HG02759 (cell line): ENCODE data around the gene CEACAM19.
"Not testable (repeated sequence)": the region's sequence is repeated elsewhere in the genome, so short reads cannot be mapped to it uniquely, and the experiment has no call there.

Experiments
- ATAC-seq: cut with Tn5 transposase; IDR thresholded peaks from one replicate; pipeline ENCODE4 v1.9.1; 2021; ENCODE audit warnings: mild to moderate bottlenecking, moderate library complexity; ENCODE audit not compliant: unreplicated experiment

Gene CEACAM19, protein sequence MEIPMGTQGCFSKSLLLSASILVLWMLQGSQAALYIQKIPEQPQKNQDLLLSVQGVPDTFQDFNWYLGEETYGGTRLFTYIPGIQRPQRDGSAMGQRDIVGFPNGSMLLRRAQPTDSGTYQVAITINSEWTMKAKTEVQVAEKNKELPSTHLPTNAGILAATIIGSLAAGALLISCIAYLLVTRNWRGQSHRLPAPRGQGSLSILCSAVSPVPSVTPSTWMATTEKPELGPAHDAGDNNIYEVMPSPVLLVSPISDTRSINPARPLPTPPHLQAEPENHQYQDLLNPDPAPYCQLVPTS

DNA sequence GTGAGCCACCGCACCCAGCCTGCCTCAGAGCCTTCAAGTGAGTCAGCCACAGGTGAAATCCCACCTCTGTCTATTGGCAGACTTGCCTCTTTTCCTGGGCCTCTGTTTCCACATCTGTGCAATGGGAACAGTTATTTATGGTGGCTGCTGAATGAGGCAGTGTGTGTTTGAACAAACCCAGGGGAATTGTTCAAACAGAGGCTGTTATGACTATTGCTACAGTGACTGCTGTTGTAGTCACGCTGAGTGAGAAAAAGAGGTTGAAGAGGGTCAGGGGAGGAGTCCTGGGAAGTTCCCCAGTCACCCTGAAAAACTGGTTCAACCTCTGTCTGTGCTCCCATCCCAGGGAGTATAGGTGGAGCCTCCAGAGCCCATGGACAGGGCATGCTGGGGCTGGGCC is at the start of gene CEACAM19:
Gene CEACAM19 (plus strand): TSS at position 83 of the 400 bp plus-strand sequence. CDS start 450 bp downstream, outside the sequence.
- ATAC-seq, result no peak

DNA sequence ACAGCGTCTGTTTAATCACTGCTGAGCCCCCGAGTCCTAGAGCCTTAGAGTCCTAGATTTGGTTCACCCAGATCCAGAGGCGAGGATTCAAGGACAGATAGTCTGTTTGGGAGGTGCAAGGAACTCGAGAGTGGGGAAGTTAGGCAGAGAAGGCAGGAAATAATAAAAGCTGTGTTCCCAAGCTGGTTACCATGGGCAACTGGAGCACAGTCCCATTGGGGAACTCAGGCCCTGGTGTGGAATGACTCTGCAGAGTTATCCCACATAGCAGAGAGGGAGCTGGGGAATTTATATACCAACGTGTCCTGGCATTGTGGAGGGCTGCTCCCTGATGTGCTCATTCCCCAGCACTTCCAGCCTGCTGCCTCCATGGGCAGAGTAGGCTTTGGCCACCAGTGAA is 48.2 kb upstream of the CEACAM19 start:
- ATAC-seq, result no peak

DNA sequence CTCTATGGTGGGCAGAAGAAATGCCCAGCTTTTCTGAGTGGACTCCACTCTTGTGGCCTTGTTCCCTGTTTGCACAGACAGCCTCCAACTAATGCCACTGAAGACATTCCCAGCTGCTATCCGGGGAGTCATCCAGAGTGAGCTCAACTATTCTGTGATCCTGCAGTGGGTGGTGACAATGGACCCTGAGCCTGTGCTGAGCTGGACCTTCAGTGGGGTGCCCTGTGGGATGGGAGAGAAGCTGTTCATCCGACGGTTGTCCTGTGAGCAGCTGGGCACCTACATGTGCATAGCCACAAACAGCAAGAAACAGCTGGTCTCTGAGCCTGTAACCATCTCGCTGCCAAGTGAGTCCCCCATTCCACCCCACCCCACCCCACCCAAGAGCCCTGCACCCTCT is 47.7 kb upstream of the CEACAM19 start:
- ATAC-seq, result no peak

DNA sequence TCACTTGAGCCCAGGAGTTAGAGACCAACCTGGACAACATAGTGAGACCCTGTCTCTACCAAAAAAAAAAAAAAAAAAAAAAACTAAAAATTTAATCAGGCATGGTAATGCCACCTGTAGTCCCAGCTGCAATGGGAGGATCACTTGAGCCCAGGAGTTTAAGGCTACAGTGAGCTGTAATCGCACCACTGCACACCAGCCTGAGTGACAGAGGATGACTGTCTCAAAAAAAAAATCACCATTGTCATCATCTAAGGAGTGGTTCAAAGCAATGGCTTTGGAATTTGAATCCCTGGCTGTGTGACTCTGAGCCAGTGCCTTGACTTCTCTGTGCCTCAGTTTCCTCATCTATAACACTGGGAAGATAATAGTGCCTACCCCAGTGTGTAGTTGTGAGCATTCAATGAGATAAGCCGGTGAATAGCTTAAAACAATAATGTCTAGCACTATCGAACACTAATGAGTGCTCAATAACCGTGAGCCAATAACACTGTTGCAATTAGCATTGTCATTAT is 46.4 kb upstream of the CEACAM19 start:
- ATAC-seq, result no peak

DNA sequence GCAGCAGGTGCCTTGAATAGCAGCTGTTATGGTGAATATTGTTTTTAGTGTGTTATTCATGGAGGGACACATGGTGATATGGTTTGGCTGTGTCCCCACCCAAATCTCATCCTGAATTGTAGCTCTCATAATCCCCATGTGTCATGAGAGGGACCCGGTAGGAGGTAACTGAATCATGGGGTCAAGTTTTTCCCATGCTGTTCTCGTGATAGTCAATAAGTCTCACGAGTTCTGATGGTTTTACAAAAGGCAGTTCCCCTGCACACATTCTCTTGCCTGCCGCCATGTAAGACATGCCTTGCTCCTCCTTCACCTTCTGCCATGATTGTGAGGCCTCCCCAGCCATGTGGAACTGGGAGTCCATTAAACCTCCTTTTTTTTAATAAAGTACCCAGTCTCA is 45.6 kb upstream of the CEACAM19 start:
- ATAC-seq, result not testable (repeated sequence)

DNA sequence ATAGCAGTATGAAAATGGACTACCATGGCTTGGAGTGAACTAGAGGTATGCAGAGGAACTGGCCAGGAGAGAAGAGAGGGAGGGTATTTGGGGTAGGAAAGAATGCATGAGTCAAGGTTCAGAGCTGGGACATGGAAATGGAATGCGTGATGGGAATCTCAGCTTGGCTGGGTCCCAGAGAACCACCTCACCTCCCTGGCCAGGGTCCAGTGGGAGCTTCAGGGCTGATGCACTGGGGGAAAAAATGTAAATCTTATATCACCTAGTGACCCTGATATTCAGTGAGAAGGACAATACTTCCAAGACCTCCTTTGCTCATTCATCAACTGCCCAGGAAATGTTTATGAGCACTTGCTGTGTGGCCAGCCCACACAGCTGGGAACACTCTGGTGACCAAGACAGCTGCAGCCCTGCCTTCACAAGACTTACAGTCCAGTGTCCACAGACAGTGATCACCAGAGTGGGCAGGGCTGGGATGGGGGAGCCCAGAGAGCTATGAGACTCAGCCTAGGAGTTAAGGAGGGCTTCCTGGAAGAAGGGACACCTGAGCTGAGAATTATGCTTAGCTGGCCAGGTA is 45.1 kb upstream of the CEACAM19 start:
- no peak for ATAC-seq

DNA sequence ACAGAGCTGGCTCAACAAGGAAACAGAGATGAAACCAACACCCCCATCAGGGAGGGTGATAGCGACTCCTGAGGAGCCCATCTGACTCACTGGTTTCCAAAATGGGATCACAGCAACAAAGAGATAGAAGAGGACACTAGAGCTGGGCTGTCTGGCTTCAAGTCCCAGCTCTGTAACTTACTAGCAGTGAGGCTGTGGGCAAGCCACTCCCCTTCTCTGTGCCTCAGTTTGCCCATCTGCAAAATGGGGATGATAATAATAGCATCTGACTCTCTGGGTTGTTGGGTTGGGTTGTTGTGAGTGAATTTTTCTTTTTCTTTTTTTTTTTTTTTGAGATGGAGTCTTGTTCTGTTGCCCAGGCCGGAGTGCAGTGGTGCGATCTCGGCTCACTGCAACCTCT is 43.7 kb upstream of the CEACAM19 start:
- ATAC-seq, result no peak

DNA sequence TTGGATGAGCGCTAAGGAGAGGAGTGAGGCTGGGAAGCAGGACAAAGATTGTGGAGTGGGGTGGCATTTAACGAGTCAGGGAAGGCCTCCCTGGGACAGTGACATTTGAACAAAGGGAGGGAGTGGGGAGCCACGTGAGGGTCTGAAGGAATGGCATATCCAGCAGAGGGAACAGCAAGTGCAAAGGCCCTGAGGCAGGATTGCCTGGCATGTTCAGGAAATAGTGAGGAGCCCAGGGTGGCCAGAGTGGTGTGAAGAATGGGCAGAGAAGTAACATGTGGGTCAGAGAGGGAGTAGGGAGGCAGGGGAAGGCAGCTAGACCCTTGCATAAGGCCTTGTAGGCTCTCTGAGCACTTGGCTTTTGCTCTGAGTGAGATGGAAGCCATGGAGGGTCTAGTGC is 42.5 kb upstream of the CEACAM19 start:
- ATAC-seq, result no peak

DNA sequence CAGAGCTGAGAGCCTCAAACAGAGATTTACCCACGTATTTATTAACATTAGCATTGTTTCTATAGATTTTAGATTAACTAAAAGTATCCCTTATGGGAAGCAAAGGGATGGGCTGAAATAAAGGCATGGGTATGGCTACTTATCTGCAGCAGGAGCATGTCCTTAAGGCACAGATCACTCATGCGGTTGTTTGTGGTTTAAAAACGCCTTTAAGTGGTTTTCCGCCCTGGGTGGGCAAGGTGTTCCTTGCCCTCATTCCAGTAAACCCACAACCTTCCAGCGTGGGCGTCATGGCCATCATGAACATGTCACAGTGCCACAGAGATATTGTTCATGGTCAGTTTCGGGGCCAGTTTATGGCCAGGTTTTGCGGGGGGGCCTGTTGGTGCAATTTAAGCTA is 39.7 kb upstream of the CEACAM19 start:
- not testable (repeated sequence) for ATAC-seq

DNA sequence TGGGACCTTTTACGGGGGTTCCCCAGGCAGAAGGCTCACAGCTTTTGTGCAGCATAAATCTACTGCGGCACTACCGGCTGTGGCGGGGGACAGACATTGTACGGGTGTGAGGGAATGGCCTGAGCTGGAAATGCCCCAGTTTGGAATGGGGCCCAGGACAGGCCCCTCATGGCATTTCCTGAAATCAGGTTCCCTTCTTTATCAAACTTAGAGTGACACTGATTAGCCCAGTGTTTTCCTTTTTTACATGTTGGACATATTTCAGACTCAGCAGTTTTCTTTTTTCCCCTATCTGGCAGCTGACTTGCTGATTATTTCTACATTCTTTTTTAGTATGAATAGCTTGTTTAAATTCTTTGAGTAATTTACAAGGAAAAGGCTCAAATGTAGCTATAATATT is 37.2 kb upstream of the CEACAM19 start:
- ATAC-seq, result not testable (repeated sequence)

DNA sequence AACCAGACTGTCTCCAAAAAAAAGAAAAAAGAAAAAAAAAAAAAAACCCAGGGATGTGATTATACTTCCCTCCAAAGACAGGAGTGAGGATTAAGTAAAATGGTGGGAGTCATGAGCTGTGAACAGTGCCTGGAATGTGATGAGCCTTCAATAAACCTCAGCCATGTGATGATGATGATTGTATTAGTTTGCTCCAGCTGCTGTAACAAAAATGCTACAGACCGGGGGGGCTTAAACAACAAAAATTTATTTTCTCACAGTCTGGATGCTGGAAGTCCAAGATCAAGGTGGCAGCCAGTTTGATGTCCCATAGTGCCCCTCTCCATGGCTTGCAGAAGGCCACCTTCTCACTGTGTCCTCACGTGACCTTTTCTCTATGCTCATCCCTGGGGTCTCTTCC is 36.5 kb upstream of the CEACAM19 start:
- ATAC-seq, result no peak

DNA sequence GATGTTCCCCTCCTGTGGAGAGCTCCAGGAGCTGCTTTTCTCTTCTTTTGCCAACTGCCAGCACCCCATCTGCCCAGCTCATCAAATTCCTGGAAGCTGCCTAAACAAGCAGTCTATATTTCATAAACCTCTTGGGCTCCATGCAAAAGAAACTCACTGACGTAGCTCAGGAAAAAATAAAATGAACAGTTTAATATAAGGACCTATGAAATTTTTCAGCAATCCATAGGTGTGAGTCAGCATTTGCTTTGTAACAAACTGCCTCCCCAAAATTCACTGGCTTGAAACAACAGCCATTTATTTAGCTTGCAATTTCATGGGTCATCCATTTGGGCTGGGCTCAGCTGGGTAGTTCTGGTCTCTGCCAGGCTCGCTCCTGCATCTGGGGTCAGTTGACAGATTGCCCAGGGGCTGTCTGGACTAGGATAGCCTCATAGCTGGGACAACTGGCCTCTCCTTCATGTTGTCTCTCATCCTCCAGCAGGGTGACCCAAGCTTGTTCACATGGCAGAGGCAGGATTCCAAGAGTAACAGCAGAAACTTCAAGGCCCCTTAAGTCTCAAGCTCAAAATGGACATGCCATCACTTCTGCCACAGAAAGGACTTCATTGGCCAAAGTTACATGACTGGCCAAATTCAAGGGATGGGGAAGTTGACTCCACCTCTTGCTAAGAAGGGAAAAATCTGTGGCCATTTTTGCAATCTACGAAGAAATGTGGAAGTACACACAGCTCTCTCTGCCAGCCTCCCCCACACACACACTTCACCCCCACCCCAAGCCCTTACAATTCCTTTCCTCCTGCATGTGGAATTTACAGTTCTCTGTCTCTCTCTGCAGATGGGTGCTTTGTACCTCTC is 35.5 kb upstream of the CEACAM19 start:
- ATAC-seq, result no peak

DNA sequence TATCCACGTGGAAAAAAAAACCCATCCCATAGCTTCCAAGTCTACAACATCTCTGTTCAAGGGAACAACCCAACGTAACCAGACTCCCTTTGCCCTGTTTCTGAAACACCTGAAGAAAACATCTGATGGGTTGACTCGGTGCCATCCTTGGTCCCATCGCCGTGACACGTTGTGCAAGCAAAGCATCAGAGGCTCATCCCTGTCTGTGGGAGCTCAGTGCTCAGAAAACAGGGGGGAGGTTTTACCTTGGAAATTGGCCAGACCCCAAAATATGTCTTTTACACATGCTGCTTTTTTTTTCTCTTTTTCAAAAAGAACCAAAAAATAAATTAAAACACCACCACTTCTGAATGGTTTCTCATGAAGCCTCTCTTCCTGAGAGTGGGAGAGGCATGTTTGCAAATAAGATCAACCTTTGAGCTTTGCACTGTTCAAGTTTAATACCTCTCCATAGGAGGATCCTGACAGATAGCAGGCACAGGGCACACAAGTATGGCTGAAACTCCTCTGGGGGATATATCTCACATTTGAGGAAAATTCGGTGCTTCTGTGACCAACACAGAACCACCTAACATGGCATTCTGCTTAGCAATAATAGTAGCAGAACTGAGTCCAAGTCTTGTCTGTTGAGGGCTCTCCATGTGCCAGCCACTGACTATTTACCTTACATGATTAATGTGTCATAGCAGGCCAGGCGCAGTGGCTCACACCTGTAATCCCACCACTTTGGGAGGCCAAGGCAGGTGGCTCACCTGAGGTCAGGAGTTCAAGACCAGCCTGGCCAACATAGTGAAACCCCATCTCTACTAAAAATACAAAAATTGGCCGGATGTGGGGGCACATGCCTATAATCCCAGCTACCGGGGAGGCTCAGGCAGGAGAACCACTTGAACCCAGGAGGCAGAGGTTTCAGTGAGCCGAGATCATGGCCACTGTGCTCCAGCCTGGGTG is 34.6 kb upstream of the CEACAM19 start:
- ATAC-seq, result no peak

DNA sequence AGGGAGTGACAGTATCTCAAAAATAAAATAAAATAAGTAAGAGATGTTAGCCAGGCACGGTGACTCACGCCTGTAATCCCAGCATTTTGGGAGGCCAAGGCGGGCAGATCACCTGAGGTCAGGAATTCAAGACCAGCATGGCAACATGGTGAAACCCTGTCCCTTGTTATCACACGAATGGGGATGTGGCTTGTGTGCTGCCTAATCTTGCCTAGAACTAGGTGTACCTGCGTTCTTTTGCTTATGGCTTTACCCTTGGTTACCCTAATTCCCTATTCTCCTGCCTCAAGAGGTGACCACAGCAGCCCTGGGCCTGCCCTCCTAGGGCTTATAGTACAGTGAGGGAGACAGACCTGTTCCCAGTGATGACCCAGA is 33.9 kb upstream of the CEACAM19 start:
- no peak for ATAC-seq

DNA sequence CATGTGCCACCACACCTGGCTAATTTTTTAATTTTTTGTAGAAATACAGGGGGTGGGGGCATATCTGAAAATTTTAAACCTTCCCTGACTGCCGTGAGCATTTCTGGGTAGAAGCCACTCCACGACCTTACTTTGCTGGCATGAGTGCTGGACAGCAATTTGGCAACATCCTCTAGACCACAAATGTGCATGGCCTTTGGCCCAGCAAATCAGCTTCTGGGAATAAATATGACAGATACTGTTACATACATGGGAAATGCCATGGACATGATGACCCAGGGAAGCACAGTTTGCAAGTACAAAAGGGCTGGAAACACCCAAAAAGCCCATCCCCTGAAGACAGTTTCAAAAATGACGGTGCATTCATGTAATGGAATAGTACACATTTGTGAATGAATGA is 30.8 kb upstream of the CEACAM19 start:
- no peak for ATAC-seq

DNA sequence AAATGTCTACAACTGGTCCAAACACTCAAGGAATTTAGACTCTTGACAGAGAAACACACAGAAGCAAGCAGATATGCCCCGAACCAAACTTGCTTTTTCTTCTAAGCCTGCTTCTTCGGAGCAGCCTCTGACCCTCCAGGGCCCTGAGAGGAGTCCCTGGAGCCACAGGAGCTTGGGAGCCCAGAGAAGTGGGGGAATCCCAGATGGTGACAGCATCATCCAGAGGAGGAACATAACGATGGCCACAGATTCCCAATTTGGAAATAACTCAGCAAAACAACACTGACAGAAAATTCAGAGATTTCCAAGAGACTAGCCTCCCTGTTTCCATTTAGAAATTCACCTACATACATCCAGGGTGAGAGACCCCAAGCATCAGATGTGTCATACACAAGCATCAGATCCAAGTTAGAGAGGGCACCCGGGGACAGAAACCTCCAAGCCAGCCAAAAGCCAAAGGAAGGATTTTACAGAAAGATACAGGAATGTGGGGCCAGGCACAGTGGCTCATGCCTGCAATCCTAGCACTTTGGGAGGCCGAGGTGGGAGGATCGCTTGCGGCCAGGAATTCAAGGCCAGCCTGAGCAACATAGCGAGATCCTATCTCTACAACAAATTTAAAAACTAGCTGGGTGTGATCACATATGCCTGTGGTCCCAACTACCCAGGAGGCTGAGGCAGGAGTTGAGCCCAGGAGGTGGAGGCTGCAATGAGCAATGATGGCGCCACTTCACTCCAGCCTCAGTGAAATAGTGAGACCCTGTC is 29.6 kb upstream of the CEACAM19 start:
- no peak for ATAC-seq

DNA sequence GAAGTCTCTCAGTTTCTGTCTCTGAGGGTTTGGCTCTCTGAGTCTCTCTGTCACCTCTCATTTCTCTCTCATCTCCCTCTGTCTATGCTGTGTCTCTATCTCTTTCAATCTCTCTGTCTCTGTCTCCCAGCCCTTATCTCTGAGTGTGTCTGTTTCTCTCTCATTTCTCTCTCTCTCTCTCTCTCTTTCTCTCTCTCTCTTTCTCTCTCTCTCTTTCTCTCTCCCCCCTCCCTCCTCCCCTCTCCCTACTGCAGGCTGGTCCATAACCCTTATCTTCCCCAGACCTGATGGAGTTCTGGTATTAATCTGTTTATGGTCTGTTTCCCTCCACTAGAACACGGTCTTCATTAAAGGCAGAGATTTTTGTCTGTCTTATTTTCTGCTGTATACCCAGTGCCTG is 28.9 kb upstream of the CEACAM19 start:
- no peak for ATAC-seq

DNA sequence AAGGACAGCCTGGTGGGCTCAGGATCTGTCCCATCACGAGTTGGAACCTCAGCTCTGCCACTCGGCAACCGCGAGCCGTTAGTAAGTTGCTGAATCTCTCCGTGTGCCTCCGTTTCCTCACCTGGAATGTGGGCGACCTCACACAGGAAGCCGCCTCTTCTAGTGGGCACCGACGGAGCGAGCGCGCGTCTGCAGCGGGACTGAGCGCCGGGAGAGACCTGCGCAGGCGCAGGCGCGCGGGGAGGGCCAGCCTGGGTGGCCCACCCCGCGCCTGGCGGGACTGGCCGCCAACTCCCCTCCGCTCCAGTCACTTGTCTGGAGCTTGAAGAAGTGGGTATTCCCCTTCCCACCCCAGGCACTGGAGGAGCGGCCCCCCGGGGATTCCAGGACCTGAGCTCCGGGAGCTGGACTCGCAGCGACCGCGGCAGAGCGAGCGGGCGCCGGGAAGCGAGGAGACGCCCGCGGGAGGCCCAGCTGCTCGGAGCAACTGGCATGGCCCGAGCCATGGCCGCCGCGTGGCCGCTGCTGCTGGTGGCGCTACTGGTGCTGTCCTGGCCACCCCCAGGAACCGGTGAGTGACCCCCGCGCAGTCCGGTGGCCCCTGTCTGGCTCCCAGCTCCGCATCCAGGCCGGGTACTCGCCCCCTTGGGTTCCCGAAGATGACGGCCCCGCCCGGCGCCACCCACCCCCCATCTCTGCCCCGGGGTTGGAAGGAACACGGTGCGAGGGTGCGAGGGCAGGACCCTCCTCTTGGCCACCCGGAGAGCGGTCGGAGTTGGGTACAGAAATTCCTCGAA is 27.5 kb upstream of the CEACAM19 start, which contains the start of gene PVR:
Gene PVR (plus strand): TSS at position 306 of the 797 bp plus-strand sequence. CDS start 187 bp downstream, at position 493.
- ATAC-seq, result no peak
